SK-N-SH (cell line): Measurements from ENCODE around the gene REELD1. TPM values are rescaled to one million over a fixed set of nuclear protein-coding genes. Genes with fewer than 3 reads are reported as not detected.

Source experiments
- CTCF ChIA-PET: fragments of 300-600, 350-600 bp; formaldehyde crosslinking; extraction: SDS; loops from one replicate; lab custom pipeline; 2021; lab: Yijun Ruan, JAX
- POLR2A ChIA-PET: fragments of 350-600 bp; sonication (Branson Sonifier 250); formaldehyde crosslinking; extraction: SDS; loops from one replicate; lab custom pipeline; 2020; ENCODE audit warnings: antibody characterized with exemption, inconsistent platforms; lab: Yijun Ruan, JAX
- DNase-seq: peaks from one replicate; pipeline ENCODE4 v3.0.0; 2012
- H2AFZ ChIP-seq: fragments of 200-600 bp; sonication (generic); 2 replicates; pipeline ENCODE4 v1.8.1; 2016; ENCODE audit warnings: antibody characterized with exemption, mild to moderate bottlenecking, low read depth
- H3F3A ChIP-seq: fragments of 200-600 bp; sonication (generic); replicated peaks from 2 replicates; pipeline ENCODE3; 2016; ENCODE audit warnings: antibody characterized with exemption, mild to moderate bottlenecking; ENCODE audit not compliant: insufficient read depth
- H3K27ac ChIP-seq, 2 experiments: fragments of 200-500 bp in 1 of 2; fragments of 200-600 bp in 1 of 2; sonication (Bioruptor generic) in 1 of 2; sonication (generic), shearing (Covaris generic) in 1 of 2; 2 replicates each; pipeline versions ENCODE4 v1.5.1 to v1.6.1; 2014 to 2016; ENCODE audit warnings: low read depth in 2 of 2, inconsistent platforms in 1 of 2, low read length in 1 of 2, mild to moderate bottlenecking in 1 of 2, mixed read lengths in 1 of 2
- H3K27me3 ChIP-seq: fragments of 200-600 bp; sonication (generic), shearing (Covaris generic); 2 replicates; pipeline ENCODE4 v1.6.1; 2016; ENCODE audit warnings: mixed run types; ENCODE audit not compliant: insufficient read depth
- H3K36me3 ChIP-seq, 2 experiments: fragments of 200-500 bp in 1 of 2; fragments of 200-600 bp in 1 of 2; sonication (Bioruptor generic) in 1 of 2; sonication (generic) in 1 of 2; replicated peaks in 1 of 2; 2 replicates each; pipeline versions ENCODE3 to v1.5.1; 2014 to 2016; ENCODE audit warnings: low read length in 1 of 2, mild to moderate bottlenecking in 1 of 2; ENCODE audit not compliant: insufficient read depth in 2 of 2, control insufficient read depth in 1 of 2
- H3K4me1 ChIP-seq, 2 experiments: fragments of 200-500 bp in 1 of 2; fragments of 200-600 bp in 1 of 2; sonication (Bioruptor generic) in 1 of 2; sonication (generic), shearing (Covaris generic) in 1 of 2; 2 replicates each; pipeline versions ENCODE4 v1.5.1 to v1.6.1; 2014 to 2016; ENCODE audit warnings: low read depth in 1 of 2, low read length in 1 of 2, mixed run types in 1 of 2; ENCODE audit not compliant: insufficient read depth in 2 of 2, control insufficient read depth in 1 of 2
- H3K4me2 ChIP-seq: fragments of 200-600 bp; sonication (generic), shearing (Covaris generic); 2 replicates; pipeline ENCODE4 v1.6.1; 2017; ENCODE audit warnings: mixed run types
- H3K4me3 ChIP-seq, 2 experiments: fragments of 200-500 bp in 1 of 2; fragments of 200-600 bp in 1 of 2; sonication (Bioruptor generic) in 1 of 2; sonication (generic), shearing (Covaris generic) in 1 of 2; 2 replicates each; pipeline versions ENCODE4 v1.5.1 to v1.8.1; 2014 to 2016; ENCODE audit warnings: low read depth in 2 of 2, inconsistent platforms in 1 of 2, low read length in 1 of 2, mild to moderate bottlenecking in 1 of 2, mixed read lengths in 1 of 2, moderate library complexity in 1 of 2
- H3K79me2 ChIP-seq: fragments of 200-600 bp; sonication (generic); 2 replicates; pipeline ENCODE4 v1.8.1; 2017; ENCODE audit warnings: mild to moderate bottlenecking; ENCODE audit not compliant: insufficient read depth
- H3K9ac ChIP-seq: fragments of 200-600 bp; sonication (generic); 2 replicates; pipeline ENCODE4 v1.6.1; 2017; ENCODE audit warnings: mixed run types
- H3K9me2 ChIP-seq: fragments of 200-600 bp; sonication (generic); 2 replicates; pipeline ENCODE4 v1.6.1; 2017; ENCODE audit warnings: mixed run types
- H3K9me3 ChIP-seq: fragments of 200-600 bp; sonication (generic); 2 replicates; pipeline ENCODE4 v1.6.1; 2017; ENCODE audit warnings: mixed run types, mild to moderate bottlenecking, moderate library complexity
- H4K20me1 ChIP-seq: fragments of 200-600 bp; sonication (generic); 2 replicates; pipeline ENCODE4 v1.6.1; 2017; ENCODE audit warnings: mild to moderate bottlenecking, mixed run types; ENCODE audit not compliant: insufficient read depth
- CHD2 ChIP-seq: fragments of 150-350 bp; IDR thresholded peaks from 2 replicates; pipeline ENCODE4 v1.6.1; 2018; ENCODE audit warnings: low read length; ENCODE audit not compliant: partially characterized antibody
- ELF1 ChIP-seq: IDR thresholded peaks from 2 replicates; pipeline ENCODE4 v1.4.0; 2012
- EP300 ChIP-seq, 2 experiments: IDR thresholded peaks; 2 replicates each; pipeline versions ENCODE4 v1.4.0 to v1.6.1; 2012; ENCODE audit warnings: borderline replicate concordance in 1 of 2, low read depth in 1 of 2, low read length in 1 of 2
- FOSL2 ChIP-seq: IDR thresholded peaks from 2 replicates; pipeline ENCODE4 v1.4.0; 2012; ENCODE audit warnings: low read depth, mild to moderate bottlenecking, moderate library complexity, borderline replicate concordance
- FOXJ3 ChIP-seq: sonication (generic); formaldehyde crosslinking; IDR thresholded peaks from 2 replicates; pipeline ENCODE4 v1.5.1; 2020; ENCODE audit warnings: mild to moderate bottlenecking, missing genetic modification reagents
- GATA2 ChIP-seq: sonication (generic); formaldehyde crosslinking; IDR thresholded peaks from 2 replicates; pipeline ENCODE4 v1.5.0; 2020; ENCODE audit warnings: mild to moderate bottlenecking, missing genetic modification reagents
- JUND ChIP-seq: IDR thresholded peaks from 2 replicates; pipeline ENCODE4 v1.4.0; 2012
- MEF2A ChIP-seq: IDR thresholded peaks from 2 replicates; pipeline ENCODE4 v1.4.0; 2012; ENCODE audit warnings: low read depth, borderline replicate concordance
- MXI1 ChIP-seq: IDR thresholded peaks from 2 replicates; pipeline ENCODE4 v1.6.1; 2012; ENCODE audit warnings: mild to moderate bottlenecking, low read depth, low read length, improper control_type of control experiment
- NFIC ChIP-seq: IDR thresholded peaks from 2 replicates; pipeline ENCODE4 v1.4.0; 2012; ENCODE audit warnings: borderline replicate concordance
- POLR2AphosphoS5 ChIP-seq: IDR thresholded peaks from 2 replicates; pipeline ENCODE4 v1.6.1; 2012; ENCODE audit warnings: low read depth, low read length
- RFX5 ChIP-seq: IDR thresholded peaks from 2 replicates; pipeline ENCODE4 v1.6.1; 2012; ENCODE audit warnings: mild to moderate bottlenecking, improper control_type of control experiment, low read length
- RXRA ChIP-seq: IDR thresholded peaks from 2 replicates; pipeline ENCODE4 v1.4.0; 2012; ENCODE audit warnings: low read depth, mild to moderate bottlenecking, borderline replicate concordance
- SIN3A ChIP-seq: IDR thresholded peaks from 2 replicates; pipeline ENCODE4 v1.6.1; 2012; ENCODE audit warnings: low read depth, mild to moderate bottlenecking, low read length, moderate library complexity, borderline replicate concordance
- SMC3 ChIP-seq: IDR thresholded peaks from 2 replicates; pipeline ENCODE4 v1.6.1; 2012; ENCODE audit warnings: low read depth, low read length, improper control_type of control experiment
- TAF1 ChIP-seq: IDR thresholded peaks from 2 replicates; pipeline ENCODE4 v1.6.1; 2012; ENCODE audit warnings: low read depth, mild to moderate bottlenecking, low read length, moderate library complexity, borderline replicate concordance
- TCF12 ChIP-seq: IDR thresholded peaks from 2 replicates; pipeline ENCODE4 v1.4.0; 2012
- YY1 ChIP-seq: IDR thresholded peaks from 2 replicates; pipeline ENCODE4 v1.4.0; 2012; ENCODE audit warnings: low read depth, mild to moderate bottlenecking
- WGBS: methylation state at CpG from one replicate; pipeline ENCODE4 v1.1.6; 2017; ENCODE audit warnings: low lambda C conversion rate; 5-methylcytosine and 5-hydroxymethylcytosine counted together
- polyA plus RNA-seq, 3 experiments: library from polyadenylated mRNA; depleted of rRNA; stranded (reverse); fragments of >200 nt; gene quantifications; 2 replicates each; pipeline ENCODE4 v1.2.3, GENCODE V29; 2012
- TF ChIP-seq, protein P1 (sequence below): IDR thresholded peaks from 2 replicates; pipeline ENCODE4 v1.4.0; 2012; ENCODE audit warnings: low read depth
- TF ChIP-seq, protein P2 (sequence below): fragments of 150-350 bp; IDR thresholded peaks from 2 replicates; pipeline ENCODE4 v1.6.1; 2017; ENCODE audit warnings: antibody characterized with exemption, low read length, low read depth, borderline replicate concordance
- TF ChIP-seq, protein P3 (sequence below): fragments of 200-600 bp; sonication (generic); IDR thresholded peaks from 2 replicates; pipeline ENCODE4 v1.6.1; 2017; ENCODE audit warnings: antibody characterized with exemption, mild to moderate bottlenecking, moderate library complexity
- TF ChIP-seq, protein P4 (sequence below): IDR thresholded peaks from 2 replicates; pipeline ENCODE4; 2012
- TF ChIP-seq, protein P5 (sequence below): IDR thresholded peaks from 2 replicates; pipeline ENCODE4 v1.4.0; 2012; ENCODE audit warnings: low read depth, borderline replicate concordance

REELD1 gene
- polyA plus RNA-seq, 1 of the 3 experiments (the other 2 are of a cell fraction), result not detected

DNA sequence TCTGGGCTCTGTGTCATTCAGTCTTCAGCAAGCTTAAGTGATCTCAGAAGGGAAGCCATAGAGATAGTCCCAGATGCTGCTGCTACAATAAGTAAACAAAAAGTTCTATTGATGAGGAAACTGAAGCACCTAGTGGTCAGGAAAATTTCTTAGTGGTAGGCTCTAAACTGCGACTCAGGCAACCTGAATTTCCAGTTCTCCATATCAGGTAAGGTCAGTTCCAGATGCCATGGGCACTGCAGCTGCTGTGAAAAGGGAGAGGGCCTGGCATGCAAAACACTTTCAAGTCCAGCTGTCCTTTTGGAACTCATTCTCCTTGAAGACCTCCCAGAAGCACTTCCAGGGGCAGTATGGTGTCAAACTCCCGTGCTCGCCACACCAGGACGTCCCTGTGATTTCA, 46.2 kb downstream of the REELD1 start:
- ChIA-PET CTCF (interaction anchor here (0.7 to 1.1 kb wide), 2 partner anchors 23 to 837 kb away, joined by 3 to 4 read pairs; no protein-coding TSS in a partner anchor), POLR2A (no interaction called here)
- Histone ChIP-seq H3K36me3 (no peaks in the 10 kb centered on the region), H2AFZ (no peak overlapping the region), H3K79me2 (no peaks in the 10 kb centered on the region), H3K4me1 (peaks cover 0 to 20% of the 10 kb centered on the region in 2 experiments; a peak in 2 of 4 replicates), H3K4me3 (no peak overlapping the region), H3K4me2 (no peak overlapping the region), H3F3A (peaks cover 16% of the 10 kb centered on the region), H3K9ac (no peak overlapping the region), H3K27ac (no peak overlapping the region), H4K20me1 (no peaks in the 10 kb centered on the region), H3K9me2 (no peaks in the 10 kb centered on the region), H3K27me3 (no peaks in the 10 kb centered on the region), H3K9me3 (no peaks in the 10 kb centered on the region)
- DNase-seq, result no peak
- 94% methylated on average over 3 of the region's 4 CpGs for WGBS
- TF ChIP-seq SIN3A (no peak), ELF1 (no peak), FOSL2 (no peak), RFX5 (no peak), YY1 (no peak), TCF12 (no peak), EP300 (IDR thresholded peaks at IDR 0.05; ENCODE audit: borderline replicate concordance in 1 of 2, low read depth in 1 of 2, low read length in 1 of 2) (no peak), RXRA (no peak), POLR2AphosphoS5 (no peak), CHD2 (no peak), NFIC (no peak), GATA2 (CRISPR knock-in tag) (no peak), MEF2A (no peak)
- TF ChIP-seq, protein P1, sequence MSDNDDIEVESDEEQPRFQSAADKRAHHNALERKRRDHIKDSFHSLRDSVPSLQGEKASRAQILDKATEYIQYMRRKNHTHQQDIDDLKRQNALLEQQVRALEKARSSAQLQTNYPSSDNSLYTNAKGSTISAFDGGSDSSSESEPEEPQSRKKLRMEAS, result no peak
- TF ChIP-seq, protein P2, sequence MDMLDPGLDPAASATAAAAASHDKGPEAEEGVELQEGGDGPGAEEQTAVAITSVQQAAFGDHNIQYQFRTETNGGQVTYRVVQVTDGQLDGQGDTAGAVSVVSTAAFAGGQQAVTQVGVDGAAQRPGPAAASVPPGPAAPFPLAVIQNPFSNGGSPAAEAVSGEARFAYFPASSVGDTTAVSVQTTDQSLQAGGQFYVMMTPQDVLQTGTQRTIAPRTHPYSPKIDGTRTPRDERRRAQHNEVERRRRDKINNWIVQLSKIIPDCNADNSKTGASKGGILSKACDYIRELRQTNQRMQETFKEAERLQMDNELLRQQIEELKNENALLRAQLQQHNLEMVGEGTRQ, result no peak

DNA sequence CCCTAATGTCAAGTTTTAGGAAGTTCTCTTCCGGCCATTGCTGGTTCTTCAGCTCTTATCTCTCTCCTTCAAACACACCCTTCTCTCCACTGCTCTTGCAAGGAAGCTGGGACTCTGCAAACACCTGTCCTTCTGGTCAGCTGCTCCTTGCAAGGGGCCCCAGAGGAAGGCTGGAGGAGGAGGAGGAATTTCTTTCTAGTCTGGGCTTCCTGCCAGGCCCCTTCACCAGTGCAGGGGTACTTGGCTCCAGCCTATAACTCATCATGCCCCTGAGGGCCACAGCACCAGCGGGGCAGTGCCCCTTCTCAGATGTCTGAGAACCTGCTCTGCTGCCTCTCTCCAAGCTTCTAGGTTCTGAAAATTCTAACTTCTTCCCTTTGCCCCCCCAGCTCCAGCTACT, 46.7 kb downstream of the REELD1 start:
- Histone ChIP-seq H3K4me3 (no peak overlapping the region), H3F3A (peaks cover 11% of the 10 kb centered on the region), H2AFZ (no peak overlapping the region), H3K4me2 (no peak overlapping the region), H3K27ac (no peak overlapping the region), H4K20me1 (no peaks in the 10 kb centered on the region), H3K27me3 (no peaks in the 10 kb centered on the region), H3K79me2 (no peaks in the 10 kb centered on the region), H3K9me2 (no peaks in the 10 kb centered on the region), H3K9ac (no peak overlapping the region), H3K4me1 (peaks cover 0 to 17% of the 10 kb centered on the region in 2 experiments; a peak in 2 of 4 replicates), H3K9me3 (no peaks in the 10 kb centered on the region), H3K36me3 (no peaks in the 10 kb centered on the region)
- ChIA-PET POLR2A (no interaction called here), CTCF (interaction anchor here (0.7 to 0.9 kb wide), 2 partner anchors 20 to 836 kb away, joined by 3 to 4 read pairs; no protein-coding TSS in a partner anchor)
- no peak for DNase-seq
- whole genome bisulfite sequencing, result 92% methylated on average over 2 of the region's 2 CpGs
- TF ChIP-seq, protein P3, sequence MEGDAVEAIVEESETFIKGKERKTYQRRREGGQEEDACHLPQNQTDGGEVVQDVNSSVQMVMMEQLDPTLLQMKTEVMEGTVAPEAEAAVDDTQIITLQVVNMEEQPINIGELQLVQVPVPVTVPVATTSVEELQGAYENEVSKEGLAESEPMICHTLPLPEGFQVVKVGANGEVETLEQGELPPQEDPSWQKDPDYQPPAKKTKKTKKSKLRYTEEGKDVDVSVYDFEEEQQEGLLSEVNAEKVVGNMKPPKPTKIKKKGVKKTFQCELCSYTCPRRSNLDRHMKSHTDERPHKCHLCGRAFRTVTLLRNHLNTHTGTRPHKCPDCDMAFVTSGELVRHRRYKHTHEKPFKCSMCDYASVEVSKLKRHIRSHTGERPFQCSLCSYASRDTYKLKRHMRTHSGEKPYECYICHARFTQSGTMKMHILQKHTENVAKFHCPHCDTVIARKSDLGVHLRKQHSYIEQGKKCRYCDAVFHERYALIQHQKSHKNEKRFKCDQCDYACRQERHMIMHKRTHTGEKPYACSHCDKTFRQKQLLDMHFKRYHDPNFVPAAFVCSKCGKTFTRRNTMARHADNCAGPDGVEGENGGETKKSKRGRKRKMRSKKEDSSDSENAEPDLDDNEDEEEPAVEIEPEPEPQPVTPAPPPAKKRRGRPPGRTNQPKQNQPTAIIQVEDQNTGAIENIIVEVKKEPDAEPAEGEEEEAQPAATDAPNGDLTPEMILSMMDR, result no peak
- TF ChIP-seq FOSL2 (no peak), POLR2AphosphoS5 (no peak), EP300 (IDR thresholded peaks at IDR 0.05; ENCODE audit: borderline replicate concordance in 1 of 2, low read depth in 1 of 2, low read length in 1 of 2) (no peak), YY1 (no peak), MXI1 (no peak), TAF1 (no peak), SMC3 (no peak), JUND (no peak), FOXJ3 (CRISPR knock-in tag) (no peak), SIN3A (no peak)
- TF ChIP-seq, protein P4, sequence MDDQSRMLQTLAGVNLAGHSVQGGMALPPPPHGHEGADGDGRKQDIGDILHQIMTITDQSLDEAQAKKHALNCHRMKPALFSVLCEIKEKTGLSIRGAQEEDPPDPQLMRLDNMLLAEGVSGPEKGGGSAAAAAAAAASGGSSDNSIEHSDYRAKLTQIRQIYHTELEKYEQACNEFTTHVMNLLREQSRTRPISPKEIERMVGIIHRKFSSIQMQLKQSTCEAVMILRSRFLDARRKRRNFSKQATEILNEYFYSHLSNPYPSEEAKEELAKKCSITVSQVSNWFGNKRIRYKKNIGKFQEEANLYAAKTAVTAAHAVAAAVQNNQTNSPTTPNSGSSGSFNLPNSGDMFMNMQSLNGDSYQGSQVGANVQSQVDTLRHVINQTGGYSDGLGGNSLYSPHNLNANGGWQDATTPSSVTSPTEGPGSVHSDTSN, result no peak
- TF ChIP-seq, protein P5, sequence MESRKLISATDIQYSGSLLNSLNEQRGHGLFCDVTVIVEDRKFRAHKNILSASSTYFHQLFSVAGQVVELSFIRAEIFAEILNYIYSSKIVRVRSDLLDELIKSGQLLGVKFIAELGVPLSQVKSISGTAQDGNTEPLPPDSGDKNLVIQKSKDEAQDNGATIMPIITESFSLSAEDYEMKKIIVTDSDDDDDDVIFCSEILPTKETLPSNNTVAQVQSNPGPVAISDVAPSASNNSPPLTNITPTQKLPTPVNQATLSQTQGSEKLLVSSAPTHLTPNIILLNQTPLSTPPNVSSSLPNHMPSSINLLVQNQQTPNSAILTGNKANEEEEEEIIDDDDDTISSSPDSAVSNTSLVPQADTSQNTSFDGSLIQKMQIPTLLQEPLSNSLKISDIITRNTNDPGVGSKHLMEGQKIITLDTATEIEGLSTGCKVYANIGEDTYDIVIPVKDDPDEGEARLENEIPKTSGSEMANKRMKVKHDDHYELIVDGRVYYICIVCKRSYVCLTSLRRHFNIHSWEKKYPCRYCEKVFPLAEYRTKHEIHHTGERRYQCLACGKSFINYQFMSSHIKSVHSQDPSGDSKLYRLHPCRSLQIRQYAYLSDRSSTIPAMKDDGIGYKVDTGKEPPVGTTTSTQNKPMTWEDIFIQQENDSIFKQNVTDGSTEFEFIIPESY, result no peak
